WTC11 (cell line): ENCODE data around the gene PRKN. TPM values are rescaled to one million over a fixed set of nuclear protein-coding genes. Genes with fewer than 3 reads are reported as not detected.

Experiments
- ATAC-seq: fragments of 200-7000 bp; cut with Tn5 transposase; 2 replicates; pipeline ENCODE4 v1.10.0; 2021; ENCODE audit warnings: mild to moderate bottlenecking, moderate library complexity
- CTCF ChIA-PET: fragments of 300-600 bp; sonication (Branson Sonifier 250); formaldehyde crosslinking; loops from one replicate; lab custom pipeline; 2021; ENCODE audit warnings: antibody characterized with exemption; lab: Charles Lee
- POLR2A ChIA-PET: fragments of 350-600 bp; sonication (Branson Sonifier 250); formaldehyde crosslinking; loops from one replicate; lab custom pipeline; 2021; ENCODE audit warnings: antibody characterized with exemption; lab: Charles Lee
- DNase-seq: peaks from one replicate; pipeline ENCODE4 v3.0.0; 2021; ENCODE audit warnings: low spot score
- H3K27ac Mint-ChIP-seq: 2 replicates; pipeline ENCODE4 v1.8.0; 2021; ENCODE audit warnings: mixed read lengths
- H3K27me3 Mint-ChIP-seq: 2 replicates; pipeline ENCODE4 v1.8.0; 2021; ENCODE audit warnings: low read depth, mild to moderate bottlenecking, moderate library complexity, mixed read lengths
- H3K36me3 Mint-ChIP-seq: 2 replicates; pipeline ENCODE4 v1.8.0; 2021; ENCODE audit warnings: mixed read lengths
- H3K4me1 Mint-ChIP-seq: 2 replicates; pipeline ENCODE4 v1.8.0; 2022; ENCODE audit warnings: mixed read lengths
- H3K4me3 Mint-ChIP-seq: 2 replicates; pipeline ENCODE4 v1.8.0; 2021; ENCODE audit warnings: mild to moderate bottlenecking, moderate library complexity, mixed read lengths
- H3K9me3 Mint-ChIP-seq: 2 replicates; pipeline ENCODE4 v1.8.0; 2021; ENCODE audit warnings: mixed read lengths
- CBFB ChIP-seq: sonication (generic); formaldehyde crosslinking; IDR thresholded peaks from 2 replicates; pipeline ENCODE4 v1.8.1; 2022; ENCODE audit warnings: mild to moderate bottlenecking, low read depth, missing genetic modification reagents
- FOXP4 ChIP-seq: sonication (generic); formaldehyde crosslinking; IDR thresholded peaks from 2 replicates; pipeline ENCODE4 v1.8.0; 2022; ENCODE audit warnings: mild to moderate bottlenecking, missing genetic modification reagents
- GRHL2 ChIP-seq: fragments of 250-450 bp; sonication (Bioruptor Pico); IDR thresholded peaks from 2 replicates; pipeline ENCODE4 v1.8.0; 2022; ENCODE audit warnings: mild to moderate bottlenecking, moderate library complexity; ENCODE audit not compliant: insufficient replicate concordance, severe bottlenecking
- IRF1 ChIP-seq: sonication (generic); formaldehyde crosslinking; IDR thresholded peaks from 2 replicates; pipeline ENCODE4 v1.8.0; 2023; ENCODE audit warnings: missing genetic modification reagents
- IRF2 ChIP-seq: sonication (generic); formaldehyde crosslinking; IDR thresholded peaks from 2 replicates; pipeline ENCODE4 v1.8.0; 2022; ENCODE audit warnings: low read depth, missing genetic modification reagents, borderline replicate concordance
- NFE2L1 ChIP-seq: sonication (generic); formaldehyde crosslinking; IDR thresholded peaks from 2 replicates; pipeline ENCODE4 v1.8.1; 2023; ENCODE audit warnings: missing genetic modification reagents
- NR2C2 ChIP-seq: sonication (generic); formaldehyde crosslinking; IDR thresholded peaks from 2 replicates; pipeline ENCODE4 v1.8.0; 2022; ENCODE audit warnings: mild to moderate bottlenecking, missing genetic modification reagents
- NR3C1 ChIP-seq: sonication (generic); formaldehyde crosslinking; conservative IDR thresholded peaks from 2 replicates; pipeline ENCODE4 v1.8.1; 2023; ENCODE audit warnings: low read depth, mild to moderate bottlenecking, missing genetic modification reagents
- SMAD4 ChIP-seq: sonication (generic); formaldehyde crosslinking; IDR thresholded peaks from 2 replicates; pipeline ENCODE4 v1.8.0; 2022; ENCODE audit warnings: mild to moderate bottlenecking, missing genetic modification reagents
- USF1 ChIP-seq: sonication (generic); formaldehyde crosslinking; IDR thresholded peaks from 2 replicates; pipeline ENCODE4 v1.8.0; 2022; ENCODE audit warnings: mild to moderate bottlenecking, missing genetic modification reagents
- ZNF423 ChIP-seq: fragments of 250-450 bp; sonication (Bioruptor Pico); IDR thresholded peaks from 2 replicates; pipeline ENCODE4 v2.1.2; 2022; ENCODE audit warnings: mild to moderate bottlenecking, moderate library complexity
- ZNF512 ChIP-seq: sonication (generic); formaldehyde crosslinking; IDR thresholded peaks from 2 replicates; pipeline ENCODE4 v1.8.1; 2022; ENCODE audit warnings: missing genetic modification reagents, borderline replicate concordance
- total RNA-seq: library from RNA; stranded (reverse); gene quantifications from 3 replicates; pipeline ENCODE4 v1.2.3, GENCODE V29; 2021
- TF ChIP-seq, protein P1 (sequence below): fragments of 250-450 bp; sonication (Bioruptor Pico); IDR thresholded peaks from 2 replicates; pipeline ENCODE4 v1.9.0; 2021; ENCODE audit warnings: mild to moderate bottlenecking, borderline replicate concordance
- TF ChIP-seq, protein P2 (sequence below): sonication (generic); formaldehyde crosslinking; IDR thresholded peaks from 2 replicates; pipeline ENCODE4 v1.8.0; 2022; ENCODE audit warnings: mild to moderate bottlenecking, missing genetic modification reagents
- TF ChIP-seq, protein P3 (sequence below): sonication (generic); formaldehyde crosslinking; IDR thresholded peaks from 2 replicates; pipeline ENCODE4 v1.8.0; 2022; ENCODE audit warnings: mild to moderate bottlenecking, missing genetic modification reagents
- TF ChIP-seq, protein P4 (sequence below): fragments of 200-600 bp; IDR thresholded peaks from 2 replicates; pipeline ENCODE4 v1.8.0; 2022; ENCODE audit warnings: antibody characterized with exemption

The PRKN gene
- total RNA-seq, 1 experiment from 2014 or later, result 0.59 TPM

GRCh38 chr6:161459008-161459615 lies 1268.5 kb downstream of the PRKN start (continued):
- TF ChIP-seq, protein P1, sequence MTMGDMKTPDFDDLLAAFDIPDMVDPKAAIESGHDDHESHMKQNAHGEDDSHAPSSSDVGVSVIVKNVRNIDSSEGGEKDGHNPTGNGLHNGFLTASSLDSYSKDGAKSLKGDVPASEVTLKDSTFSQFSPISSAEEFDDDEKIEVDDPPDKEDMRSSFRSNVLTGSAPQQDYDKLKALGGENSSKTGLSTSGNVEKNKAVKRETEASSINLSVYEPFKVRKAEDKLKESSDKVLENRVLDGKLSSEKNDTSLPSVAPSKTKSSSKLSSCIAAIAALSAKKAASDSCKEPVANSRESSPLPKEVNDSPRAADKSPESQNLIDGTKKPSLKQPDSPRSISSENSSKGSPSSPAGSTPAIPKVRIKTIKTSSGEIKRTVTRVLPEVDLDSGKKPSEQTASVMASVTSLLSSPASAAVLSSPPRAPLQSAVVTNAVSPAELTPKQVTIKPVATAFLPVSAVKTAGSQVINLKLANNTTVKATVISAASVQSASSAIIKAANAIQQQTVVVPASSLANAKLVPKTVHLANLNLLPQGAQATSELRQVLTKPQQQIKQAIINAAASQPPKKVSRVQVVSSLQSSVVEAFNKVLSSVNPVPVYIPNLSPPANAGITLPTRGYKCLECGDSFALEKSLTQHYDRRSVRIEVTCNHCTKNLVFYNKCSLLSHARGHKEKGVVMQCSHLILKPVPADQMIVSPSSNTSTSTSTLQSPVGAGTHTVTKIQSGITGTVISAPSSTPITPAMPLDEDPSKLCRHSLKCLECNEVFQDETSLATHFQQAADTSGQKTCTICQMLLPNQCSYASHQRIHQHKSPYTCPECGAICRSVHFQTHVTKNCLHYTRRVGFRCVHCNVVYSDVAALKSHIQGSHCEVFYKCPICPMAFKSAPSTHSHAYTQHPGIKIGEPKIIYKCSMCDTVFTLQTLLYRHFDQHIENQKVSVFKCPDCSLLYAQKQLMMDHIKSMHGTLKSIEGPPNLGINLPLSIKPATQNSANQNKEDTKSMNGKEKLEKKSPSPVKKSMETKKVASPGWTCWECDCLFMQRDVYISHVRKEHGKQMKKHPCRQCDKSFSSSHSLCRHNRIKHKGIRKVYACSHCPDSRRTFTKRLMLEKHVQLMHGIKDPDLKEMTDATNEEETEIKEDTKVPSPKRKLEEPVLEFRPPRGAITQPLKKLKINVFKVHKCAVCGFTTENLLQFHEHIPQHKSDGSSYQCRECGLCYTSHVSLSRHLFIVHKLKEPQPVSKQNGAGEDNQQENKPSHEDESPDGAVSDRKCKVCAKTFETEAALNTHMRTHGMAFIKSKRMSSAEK, result no peak
- TF ChIP-seq ZNF512 (CRISPR knock-in tag) (no peak), SMAD4 (CRISPR knock-in tag) (no peak), IRF1 (CRISPR knock-in tag) (no peak), USF1 (CRISPR knock-in tag) (no peak), NR2C2 (no peak), ZNF423 (CRISPR knock-in tag) (no peak), GRHL2 (CRISPR knock-in tag) (no peak)
- TF ChIP-seq, protein P2, sequence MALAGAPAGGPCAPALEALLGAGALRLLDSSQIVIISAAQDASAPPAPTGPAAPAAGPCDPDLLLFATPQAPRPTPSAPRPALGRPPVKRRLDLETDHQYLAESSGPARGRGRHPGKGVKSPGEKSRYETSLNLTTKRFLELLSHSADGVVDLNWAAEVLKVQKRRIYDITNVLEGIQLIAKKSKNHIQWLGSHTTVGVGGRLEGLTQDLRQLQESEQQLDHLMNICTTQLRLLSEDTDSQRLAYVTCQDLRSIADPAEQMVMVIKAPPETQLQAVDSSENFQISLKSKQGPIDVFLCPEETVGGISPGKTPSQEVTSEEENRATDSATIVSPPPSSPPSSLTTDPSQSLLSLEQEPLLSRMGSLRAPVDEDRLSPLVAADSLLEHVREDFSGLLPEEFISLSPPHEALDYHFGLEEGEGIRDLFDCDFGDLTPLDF (CRISPR knock-in tag), result no peak

DNA sequence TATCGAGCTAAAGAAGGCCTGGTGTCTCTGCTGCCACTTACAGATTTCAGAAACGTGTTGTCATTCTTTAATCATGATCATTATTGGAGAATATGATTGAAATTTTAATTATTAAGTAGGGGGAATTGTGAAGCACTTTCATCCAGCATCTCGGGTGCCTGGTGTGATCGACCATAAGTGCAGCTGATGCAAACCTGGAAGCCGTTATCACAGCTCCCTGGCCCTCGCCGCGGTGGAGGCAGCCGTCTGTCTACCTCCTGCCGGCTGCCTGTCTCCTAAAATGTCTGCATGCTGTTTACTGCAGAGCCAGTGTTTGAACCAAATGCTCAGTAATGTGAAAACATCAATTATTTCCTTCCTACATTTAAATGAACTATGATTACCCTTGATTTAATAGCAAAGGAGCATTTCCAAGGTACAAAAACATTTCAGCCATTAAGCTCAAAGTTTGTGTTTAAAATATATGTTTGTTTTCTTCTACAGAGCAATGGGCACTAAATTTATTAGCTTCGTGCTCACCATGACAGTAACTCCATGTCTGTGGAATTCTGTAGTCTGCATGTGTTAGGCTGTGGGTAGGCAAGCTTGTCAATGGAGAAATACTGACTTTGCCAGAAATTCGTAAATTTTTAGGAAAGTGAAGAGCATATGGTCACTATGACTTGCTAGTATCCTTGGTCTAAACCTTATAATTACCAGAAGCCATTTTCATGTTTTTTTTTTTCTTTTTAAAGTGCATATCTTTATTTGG lies 1269.2 kb downstream of the PRKN start:
- Mint-ChIP-seq H3K9me3 (no peaks in the 10 kb centered on the region), H3K27ac (no peak overlapping the region), H3K36me3 (no peaks in the 10 kb centered on the region), H3K4me3 (no peak overlapping the region), H3K27me3 (no peaks in the 10 kb centered on the region), H3K4me1 (no peaks in the 10 kb centered on the region)
- ChIA-PET POLR2A (no interaction called here), CTCF (interaction anchor here (1.3 to 3.8 kb wide), 3 partner anchors 39 to 237 kb away, joined by 4 to 21 read pairs (median 4); no protein-coding TSS in a partner anchor)
- ATAC-seq, result no peak
- TF ChIP-seq GRHL2 (CRISPR knock-in tag) (no peak), IRF2 (no peak), NR3C1 (no peak)
- no peak for DNase-seq

DNA sequence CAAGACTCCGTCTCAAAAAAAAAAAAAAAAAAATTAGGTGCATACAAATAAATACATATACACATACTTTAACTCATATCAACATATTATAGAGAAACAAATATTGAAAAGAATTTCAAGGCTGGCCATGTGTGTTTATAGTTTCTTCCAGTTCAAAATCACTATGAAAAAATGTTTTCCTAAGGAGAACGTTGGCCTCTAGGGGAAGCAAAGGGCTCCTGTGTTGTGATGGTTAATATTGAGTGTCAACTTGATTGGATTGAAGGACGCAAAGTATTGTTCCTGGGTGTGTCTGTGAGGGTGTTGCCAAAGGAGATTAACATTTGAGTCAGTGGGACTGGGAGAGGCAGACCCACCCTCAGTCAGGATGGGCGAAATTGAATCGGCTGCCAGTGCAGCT lies 1271.7 kb downstream of the PRKN start:
- no peak overlapping the region for H3K27ac Mint-ChIP-seq
- no peaks in the 10 kb centered on the region for H3K9me3 Mint-ChIP-seq
- no peaks in the 10 kb centered on the region for H3K4me1 Mint-ChIP-seq
- H3K36me3 Mint-ChIP-seq, result no peaks in the 10 kb centered on the region
- ChIA-PET POLR2A (no interaction called here), CTCF (interaction anchor here (0.7 to 3.8 kb wide), 4 partner anchors 9 to 1747 kb away, joined by 3 to 21 read pairs (median 4); no protein-coding TSS in a partner anchor)
- DNase-seq (no peak), ATAC-seq (no peak)
- H3K4me3 Mint-ChIP-seq, result no peak overlapping the region
- no peaks in the 10 kb centered on the region; the same call in 1 of the 2 replicates for H3K27me3 Mint-ChIP-seq
- TF ChIP-seq, protein P3, sequence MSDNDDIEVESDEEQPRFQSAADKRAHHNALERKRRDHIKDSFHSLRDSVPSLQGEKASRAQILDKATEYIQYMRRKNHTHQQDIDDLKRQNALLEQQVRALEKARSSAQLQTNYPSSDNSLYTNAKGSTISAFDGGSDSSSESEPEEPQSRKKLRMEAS (CRISPR knock-in tag), result no peak
- TF ChIP-seq FOXP4 (CRISPR knock-in tag), result no peak
- TF ChIP-seq ZNF512 (CRISPR knock-in tag), result no peak
- TF ChIP-seq NFE2L1 (CRISPR knock-in tag), result no peak
- TF ChIP-seq, protein P4, sequence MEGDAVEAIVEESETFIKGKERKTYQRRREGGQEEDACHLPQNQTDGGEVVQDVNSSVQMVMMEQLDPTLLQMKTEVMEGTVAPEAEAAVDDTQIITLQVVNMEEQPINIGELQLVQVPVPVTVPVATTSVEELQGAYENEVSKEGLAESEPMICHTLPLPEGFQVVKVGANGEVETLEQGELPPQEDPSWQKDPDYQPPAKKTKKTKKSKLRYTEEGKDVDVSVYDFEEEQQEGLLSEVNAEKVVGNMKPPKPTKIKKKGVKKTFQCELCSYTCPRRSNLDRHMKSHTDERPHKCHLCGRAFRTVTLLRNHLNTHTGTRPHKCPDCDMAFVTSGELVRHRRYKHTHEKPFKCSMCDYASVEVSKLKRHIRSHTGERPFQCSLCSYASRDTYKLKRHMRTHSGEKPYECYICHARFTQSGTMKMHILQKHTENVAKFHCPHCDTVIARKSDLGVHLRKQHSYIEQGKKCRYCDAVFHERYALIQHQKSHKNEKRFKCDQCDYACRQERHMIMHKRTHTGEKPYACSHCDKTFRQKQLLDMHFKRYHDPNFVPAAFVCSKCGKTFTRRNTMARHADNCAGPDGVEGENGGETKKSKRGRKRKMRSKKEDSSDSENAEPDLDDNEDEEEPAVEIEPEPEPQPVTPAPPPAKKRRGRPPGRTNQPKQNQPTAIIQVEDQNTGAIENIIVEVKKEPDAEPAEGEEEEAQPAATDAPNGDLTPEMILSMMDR, result no peak
- TF ChIP-seq CBFB (CRISPR knock-in tag), result no peak
